H1 (cell line): ENCODE results near the gene BSND. TPM values are rescaled to one million over a fixed set of nuclear protein-coding genes. Genes with fewer than 3 reads are reported as not detected.

ENCODE experiments used
- CHD7 ChIP-seq: fragments of 300-600 bp; sonication (generic); IDR thresholded peaks from 2 replicates; pipeline ENCODE4 v1.7.1; 2012; ENCODE audit warnings: low read length, moderate library complexity, mild to moderate bottlenecking, inconsistent platforms; ENCODE audit not compliant: insufficient replicate concordance
- GTF2F1 ChIP-seq: IDR thresholded peaks from 2 replicates; pipeline ENCODE4 v1.6.1; 2012; ENCODE audit warnings: low read depth, low read length, improper control_type of control experiment, borderline replicate concordance
- POLR2A ChIP-seq, 2 experiments: IDR thresholded peaks; 1 replicate in 1 of 2; 2 replicates in 1 of 2; pipeline ENCODE4 v1.6.1; 2011; ENCODE audit warnings: low read depth in 2 of 2, low read length in 2 of 2, mild to moderate bottlenecking in 2 of 2; ENCODE audit errors: control extremely low read depth in 1 of 2
- polyA plus RNA-seq, 7 experiments: library from polyadenylated mRNA; depleted of rRNA in 3 of 7; stranded (reverse) in 5 of 7; unstranded in 2 of 7; fragments of >200 nt in 5 of 7; fragments of 200-250 nt in 2 of 7; gene quantifications; 1 replicate in 5 of 7; 2 replicates in 1 of 7; 4 replicates in 1 of 7; pipeline versions ENCODE4 v1.2.1 to v1.2.3, GENCODE V29; 2011 to 2013; ENCODE audit warnings: missing spikeins in 2 of 7, mixed read lengths in 2 of 7
- total RNA-seq: library from RNA; stranded (reverse); fragmentation: NEBNext Ultra II Directional; extraction: Animal tissue kit (Norgen Biotek cat#: 25700); gene quantifications from 2 replicates; pipeline ENCODE4 v1.2.1, GENCODE V29; 2021

The BSND gene
- total and polyA plus RNA-seq, 2 of the 8 experiments (the other 6 are each of a cell fraction or from before 2014, with no cell fraction given): 0.43 to 0.68 TPM

GRCh38 chr1:55059302-55060132, 60.8 kb downstream of the BSND start (continued):
- TF ChIP-seq GTF2F1 (no peak), CHD7 (no peak), POLR2A (IDR thresholded peaks at IDR 0.05; ENCODE audit: control extremely low read depth in 1 of 2, low read depth in 2 of 2, low read length in 2 of 2) (no peak)
- TF ChIP-seq, all 59 proteins: peak for 0
